Measurements from ENCODE around the gene TMEM218.
A peak's percentile ranks its signal among the peaks of the same experiment; 100 is the strongest.
"Not testable (repeated sequence)": the region's sequence is repeated elsewhere in the genome, so short reads cannot be mapped to it uniquely, and the experiment has no call there.

Gene TMEM218

DNA sequence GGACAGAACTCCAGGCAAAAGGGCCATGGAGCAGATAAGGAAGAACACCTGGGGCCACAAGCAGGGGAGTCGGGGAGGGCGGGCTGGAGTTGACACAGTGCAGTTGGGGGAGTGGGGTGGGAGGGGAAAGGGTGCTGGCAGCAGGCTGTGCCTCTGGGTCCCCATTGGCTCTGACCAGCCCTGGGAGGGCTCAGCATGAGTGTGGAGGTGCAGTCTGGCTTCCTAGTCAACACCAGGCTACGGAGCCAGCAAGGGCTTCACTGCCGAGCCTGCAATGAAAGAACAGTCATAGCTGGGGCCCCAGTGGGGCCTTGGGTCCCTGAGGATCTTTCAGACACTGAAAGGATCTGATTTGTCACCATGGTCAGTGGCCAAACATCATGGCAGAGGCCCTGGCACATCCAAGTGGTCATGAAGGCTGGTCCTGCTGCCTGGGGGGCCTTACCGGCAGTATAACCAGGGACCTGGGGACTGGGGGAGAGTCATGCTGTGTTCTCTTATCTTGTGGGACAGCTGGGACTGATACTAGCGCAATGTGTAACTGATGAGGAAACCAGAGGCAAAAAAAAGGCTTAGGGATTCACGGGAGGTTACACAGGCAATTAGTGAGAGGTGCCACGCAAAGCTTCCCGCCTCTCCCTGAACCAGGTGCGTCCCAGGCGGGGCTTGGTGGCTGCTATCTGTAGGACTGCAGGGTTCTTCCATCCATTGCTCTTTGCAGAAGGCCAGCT lies 36.8 kb downstream of the TMEM218 start:
- DNase-seq = no peak

DNA sequence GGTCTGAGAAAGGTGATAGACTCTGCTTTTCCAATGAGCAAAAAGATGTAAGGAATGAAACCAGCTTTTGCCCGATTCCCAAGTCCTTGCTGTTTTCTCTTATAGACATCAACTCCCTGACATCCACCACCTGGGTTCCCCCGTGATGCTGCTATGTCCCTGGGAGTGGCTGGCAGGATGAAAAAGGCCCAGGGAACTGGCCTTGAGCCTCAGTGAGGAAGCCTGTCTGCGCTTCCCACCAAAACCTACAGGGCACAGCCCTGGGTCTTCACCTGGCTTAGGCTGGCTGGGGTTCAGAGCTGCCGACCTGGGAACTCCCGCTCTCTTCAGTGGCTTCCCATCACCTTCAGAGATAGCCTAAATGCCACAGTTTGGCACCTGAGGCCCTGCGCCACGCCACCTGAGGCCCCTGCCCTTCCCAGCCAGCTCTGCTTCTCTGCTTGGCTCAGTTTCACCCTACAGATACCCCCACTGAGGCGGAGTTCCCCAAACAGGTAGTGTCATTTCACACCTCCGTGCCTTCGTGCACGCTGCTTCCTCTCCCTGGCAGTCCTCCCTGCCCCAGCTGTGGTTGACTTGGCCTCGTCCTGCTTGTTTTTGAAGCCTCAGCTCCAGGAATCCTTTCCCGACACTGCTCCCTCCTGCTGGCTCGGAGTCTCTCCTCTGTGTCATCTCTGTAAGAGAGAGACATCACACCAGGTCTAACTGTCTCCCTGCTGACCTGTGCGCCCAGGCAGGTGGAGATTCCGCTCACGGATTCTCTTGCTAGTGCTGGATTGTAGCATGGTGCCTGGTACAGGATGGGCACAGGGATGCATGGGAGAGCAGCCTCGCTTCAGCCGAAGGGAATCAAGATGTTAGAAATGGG lies 37.6 kb downstream of the TMEM218 start:
- no peak for DNase-seq

GRCh38 chr11:125072961-125073590 lies 38.4 kb downstream of the TMEM218 start:
- DNase-seq = no peak

GRCh38 chr11:125072218-125072960 lies 39.0 kb downstream of the TMEM218 start:
- no peak for DNase-seq

GRCh38 chr11:125071846-125072217 lies 39.6 kb downstream of the TMEM218 start:
- DNase-seq = no peak

- no peak for DNase-seq
These were observed 40.0 kb downstream of the TMEM218 start for GRCh38 chr11:125071435-125071834.

GRCh38 chr11:125070699-125071254 lies 40.6 kb downstream of the TMEM218 start:
- DNase-seq = no peak

DNA sequence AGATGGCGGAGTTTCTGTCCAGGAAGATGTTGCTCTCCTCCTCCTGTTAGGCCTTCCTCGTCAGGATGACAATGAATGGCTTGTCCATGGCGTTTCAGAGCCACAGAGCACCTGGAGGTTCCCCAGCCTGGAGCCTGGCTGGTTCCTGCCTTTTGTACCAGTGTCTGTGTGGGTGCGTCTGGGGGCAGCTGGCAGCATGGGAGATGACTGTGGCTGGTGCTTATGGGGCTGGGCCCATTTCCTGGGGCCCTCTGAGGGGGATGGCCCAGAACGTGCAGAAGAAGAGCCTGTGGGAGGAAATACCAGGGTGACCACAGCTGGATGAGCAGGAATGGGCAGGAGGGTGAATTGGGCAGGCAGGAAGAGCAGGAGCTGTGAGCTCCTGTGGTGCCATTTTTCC lies 41.6 kb downstream of the TMEM218 start:
- DNase-seq = no peak

- no peak for DNase-seq
These were observed 42.4 kb downstream of the TMEM218 start for GRCh38 chr11:125069008-125069407.

- DNase-seq = no peak
These were observed 43.1 kb downstream of the TMEM218 start for GRCh38 chr11:125068368-125068767.

DNA sequence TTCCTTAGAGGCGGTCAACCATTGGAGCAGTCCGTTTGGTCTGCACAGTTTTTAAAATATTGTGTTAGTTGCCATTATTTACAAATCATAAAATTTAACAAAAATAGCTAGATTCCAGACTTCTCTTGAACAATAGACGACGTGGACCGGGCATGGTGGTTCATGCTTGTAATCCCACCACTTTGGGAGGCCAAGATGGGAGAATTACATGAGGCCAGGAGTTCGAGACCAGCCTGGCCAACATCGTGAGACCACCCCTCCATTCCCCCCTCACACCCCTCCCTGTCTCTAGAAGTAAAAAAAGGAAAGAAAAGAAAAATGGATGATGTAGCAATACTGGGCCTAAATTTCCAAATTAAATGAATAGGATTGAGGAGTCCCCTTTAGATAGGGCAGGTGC lies 47.4 kb downstream of the TMEM218 start:
- DNase-seq = no peak

DNA sequence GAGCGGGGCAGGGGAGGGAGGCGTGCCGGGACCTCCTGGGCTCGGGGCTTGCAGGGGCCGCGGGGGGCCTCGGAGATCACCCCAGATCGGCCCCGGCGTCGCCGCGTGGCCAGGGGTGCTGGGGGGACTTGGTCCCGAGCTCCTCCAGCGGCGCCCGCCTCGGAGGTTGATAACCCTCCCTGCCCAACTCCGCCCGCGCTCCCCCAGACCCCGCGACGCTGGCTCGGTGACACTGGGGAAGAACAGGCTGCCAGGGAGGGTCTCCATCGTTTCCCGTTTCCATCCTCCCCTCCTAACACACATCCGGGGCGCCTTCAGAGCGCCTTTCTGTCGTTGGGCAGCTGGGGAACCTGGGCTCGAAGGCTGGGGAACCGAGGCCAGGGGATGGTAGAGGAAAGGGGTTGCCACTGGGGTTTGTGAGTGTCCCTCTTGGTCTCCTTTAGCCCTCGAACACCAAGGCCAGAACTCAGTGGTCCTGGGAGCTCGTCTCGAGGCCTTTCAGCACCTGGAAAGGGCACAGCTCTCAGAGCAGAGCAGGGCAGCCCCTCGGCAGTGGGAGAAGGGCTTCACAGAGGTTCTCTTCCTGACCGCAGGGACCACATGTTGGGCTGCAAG lies 47.9 kb downstream of the TMEM218 start:
- DNase-seq = no peak

GRCh38 chr11:125062931-125063428 lies 48.4 kb downstream of the TMEM218 start, which contains the start of gene SLC37A2:
TSS of gene SLC37A2 (plus strand) at chr11:125063305. CDS start at chr11:125063368, 63 bp downstream.
- peak; percentile 44 for DNase-seq

GRCh38 chr11:125062218-125062930 lies 49.1 kb downstream of the TMEM218 start:
- no peak for DNase-seq

DNA sequence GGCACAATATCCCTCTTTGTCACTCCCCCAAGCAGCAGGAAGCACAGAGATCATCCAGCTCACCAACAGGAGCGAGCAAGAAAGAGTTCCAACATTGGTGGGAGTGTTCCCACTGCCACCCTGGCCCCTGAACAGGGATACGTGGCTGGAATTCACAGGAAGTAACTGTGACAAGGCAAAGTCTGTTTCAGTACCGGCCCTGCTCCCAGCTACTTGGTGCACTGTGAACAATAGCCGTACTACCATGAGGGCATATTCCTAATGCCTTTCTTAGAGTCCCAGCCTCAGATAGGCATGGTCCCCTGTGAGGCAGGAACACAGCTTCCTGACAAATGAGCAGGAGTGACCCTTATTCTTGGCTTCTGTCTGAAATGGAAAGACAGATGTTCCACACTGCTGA lies 50.1 kb downstream of the TMEM218 start:
- no peak for DNase-seq

DNA sequence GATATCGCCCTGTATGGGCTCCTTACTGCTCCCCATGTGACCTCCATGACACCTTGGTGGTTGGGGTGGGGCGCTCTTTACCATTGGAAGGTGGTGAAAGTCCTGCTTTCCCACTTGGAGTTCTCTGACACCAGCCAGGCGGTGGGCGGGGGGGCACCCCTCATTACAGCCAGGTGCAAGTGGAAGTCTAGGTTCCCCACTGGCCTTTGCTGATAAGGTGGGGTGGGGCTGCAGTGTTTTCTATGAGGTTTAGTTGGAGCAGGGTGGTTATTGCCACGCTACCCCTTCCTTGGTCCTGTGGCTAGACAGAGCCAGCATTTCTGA lies 53.8 kb downstream of the TMEM218 start:
- DNase-seq = no peak

DNA sequence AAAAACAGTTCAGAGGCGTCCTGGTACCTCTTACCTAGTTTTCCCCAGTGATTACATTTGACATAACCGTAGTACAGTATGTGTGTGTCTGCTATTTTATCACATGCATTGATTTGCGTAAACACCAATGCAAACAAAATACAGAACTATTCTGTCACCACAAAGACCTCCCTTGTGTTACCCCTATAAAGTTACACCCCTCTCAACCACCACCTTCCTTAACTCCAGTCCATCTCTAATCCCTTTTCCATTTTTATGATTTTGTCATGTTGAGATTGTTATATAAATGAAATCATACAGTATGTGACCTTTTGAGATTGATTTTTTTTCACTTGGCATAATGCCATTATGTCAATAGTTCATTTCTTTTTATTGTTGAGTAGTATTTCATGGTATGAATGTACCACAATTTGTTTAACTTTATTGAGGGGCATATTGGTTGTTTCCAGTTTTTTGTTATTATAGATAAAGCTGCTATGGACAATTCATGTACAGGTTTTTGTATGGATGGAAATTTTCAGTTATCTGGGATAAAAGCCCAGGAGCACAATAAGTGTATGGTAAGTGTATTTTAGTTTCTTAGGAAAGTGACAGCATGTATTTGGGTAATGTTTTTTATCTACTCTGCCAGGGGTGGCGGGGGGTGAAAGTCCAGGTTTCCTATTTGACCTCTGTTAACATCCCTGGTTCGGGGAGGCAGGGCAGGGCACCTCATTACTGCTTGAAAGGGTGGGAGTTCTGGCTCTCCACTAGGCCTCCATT lies 54.3 kb downstream of the TMEM218 start:
- DNase-seq = no peak

DNA sequence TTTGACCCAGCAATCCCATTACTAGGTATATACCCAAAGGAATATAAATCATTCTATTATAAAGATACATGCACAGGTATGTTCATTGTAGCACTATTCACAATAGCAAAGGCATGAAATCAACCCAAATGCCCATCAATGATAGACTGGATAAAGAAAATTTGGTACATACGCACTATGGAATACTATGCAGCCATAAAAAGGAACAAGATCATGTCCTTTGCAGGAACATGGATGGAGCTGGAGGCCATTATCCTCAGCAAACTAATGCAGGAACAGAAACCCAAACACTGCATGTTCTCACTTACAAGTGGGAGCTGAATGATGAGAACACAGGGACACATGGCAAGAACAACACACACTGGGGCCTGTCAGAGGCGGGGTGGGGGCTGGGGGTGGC lies 55.3 kb downstream of the TMEM218 start:
- not testable (repeated sequence) for DNase-seq

DNA sequence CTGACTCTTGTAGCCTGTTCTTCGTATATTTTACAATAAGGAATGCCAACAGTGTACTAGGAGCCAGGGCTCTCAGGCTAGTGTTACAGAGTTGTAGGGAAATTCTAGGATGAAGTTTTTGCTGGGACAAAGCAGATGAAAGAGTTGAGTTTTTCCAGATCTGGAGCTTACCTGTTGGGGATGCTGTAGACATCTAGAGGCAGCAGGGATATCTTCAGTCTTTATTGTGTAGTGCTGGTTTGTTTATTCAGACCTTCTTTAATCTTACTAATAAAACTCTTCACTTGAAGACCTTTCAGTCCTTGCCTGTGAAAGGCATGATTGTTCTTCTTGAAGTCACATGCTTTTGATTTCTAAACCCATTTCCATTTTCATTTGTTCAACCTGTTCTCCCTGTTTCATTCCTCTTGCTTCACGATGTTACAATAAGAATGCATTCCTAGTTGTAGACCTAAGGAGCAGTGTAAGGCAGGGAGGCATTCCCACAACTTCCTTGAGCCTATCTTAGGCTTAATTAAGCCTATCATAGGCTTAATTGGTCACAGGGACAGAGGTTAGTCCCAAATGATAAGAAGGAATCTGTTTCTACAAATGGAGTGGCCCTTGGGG lies 56.2 kb downstream of the TMEM218 start:
- DNase-seq = no peak

- DNase-seq = no peak
These were observed 58.3 kb downstream of the TMEM218 start for GRCh38 chr11:125053167-125053566.
